A204.1 (cell line): ENCODE results near the gene PRSS12.
"Not testable (repeated sequence)": the region's sequence is repeated elsewhere in the genome, so short reads cannot be mapped to it uniquely, and the experiment has no call there.

Experiments used
- FAIRE-seq: peaks from 2 replicates; lab custom pipeline; 2012; peaks lifted over from hg19 to GRCh38; lab: Jason Lieb, UNC

PRSS12 gene, protein sequence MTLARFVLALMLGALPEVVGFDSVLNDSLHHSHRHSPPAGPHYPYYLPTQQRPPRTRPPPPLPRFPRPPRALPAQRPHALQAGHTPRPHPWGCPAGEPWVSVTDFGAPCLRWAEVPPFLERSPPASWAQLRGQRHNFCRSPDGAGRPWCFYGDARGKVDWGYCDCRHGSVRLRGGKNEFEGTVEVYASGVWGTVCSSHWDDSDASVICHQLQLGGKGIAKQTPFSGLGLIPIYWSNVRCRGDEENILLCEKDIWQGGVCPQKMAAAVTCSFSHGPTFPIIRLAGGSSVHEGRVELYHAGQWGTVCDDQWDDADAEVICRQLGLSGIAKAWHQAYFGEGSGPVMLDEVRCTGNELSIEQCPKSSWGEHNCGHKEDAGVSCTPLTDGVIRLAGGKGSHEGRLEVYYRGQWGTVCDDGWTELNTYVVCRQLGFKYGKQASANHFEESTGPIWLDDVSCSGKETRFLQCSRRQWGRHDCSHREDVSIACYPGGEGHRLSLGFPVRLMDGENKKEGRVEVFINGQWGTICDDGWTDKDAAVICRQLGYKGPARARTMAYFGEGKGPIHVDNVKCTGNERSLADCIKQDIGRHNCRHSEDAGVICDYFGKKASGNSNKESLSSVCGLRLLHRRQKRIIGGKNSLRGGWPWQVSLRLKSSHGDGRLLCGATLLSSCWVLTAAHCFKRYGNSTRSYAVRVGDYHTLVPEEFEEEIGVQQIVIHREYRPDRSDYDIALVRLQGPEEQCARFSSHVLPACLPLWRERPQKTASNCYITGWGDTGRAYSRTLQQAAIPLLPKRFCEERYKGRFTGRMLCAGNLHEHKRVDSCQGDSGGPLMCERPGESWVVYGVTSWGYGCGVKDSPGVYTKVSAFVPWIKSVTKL

DNA sequence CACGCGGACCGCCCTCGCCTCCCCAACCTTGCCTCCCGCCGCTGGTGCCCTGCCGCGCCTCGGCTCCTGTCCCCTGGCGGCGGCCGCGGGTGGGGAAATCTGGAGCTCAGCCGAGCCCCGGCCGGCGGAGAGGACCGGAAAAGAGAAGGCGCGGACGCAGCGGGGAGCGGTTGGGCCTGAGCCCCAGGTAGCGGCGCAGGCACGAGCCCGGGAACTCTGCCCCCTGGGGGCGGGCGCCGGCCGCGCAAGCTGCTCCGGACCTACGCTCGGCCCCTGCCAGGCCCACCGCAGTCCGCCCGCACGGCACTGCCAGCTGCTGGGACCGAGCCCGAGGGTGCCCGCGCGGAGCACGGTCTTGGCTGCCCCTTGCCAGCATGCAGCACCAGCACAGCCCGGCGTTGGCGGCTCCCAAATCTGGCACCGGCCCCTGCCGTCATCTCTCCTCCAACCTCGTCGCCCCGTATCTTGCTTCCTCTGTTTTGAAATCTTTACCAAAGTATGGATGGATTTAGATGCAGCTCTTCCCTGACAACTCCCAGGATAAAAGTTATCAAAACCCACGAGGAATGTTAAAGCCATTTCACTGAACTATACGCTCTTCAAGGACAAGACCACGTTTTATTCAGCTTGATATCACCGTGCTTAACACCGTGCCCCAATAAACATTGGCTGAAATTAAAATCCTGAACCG, at the start of gene PRSS12:
Gene PRSS12 (minus strand): TSS at position 161 of the 691 bp plus-strand sequence. CDS start 283 bp downstream, outside the sequence.
- FAIRE-seq = no peak

DNA sequence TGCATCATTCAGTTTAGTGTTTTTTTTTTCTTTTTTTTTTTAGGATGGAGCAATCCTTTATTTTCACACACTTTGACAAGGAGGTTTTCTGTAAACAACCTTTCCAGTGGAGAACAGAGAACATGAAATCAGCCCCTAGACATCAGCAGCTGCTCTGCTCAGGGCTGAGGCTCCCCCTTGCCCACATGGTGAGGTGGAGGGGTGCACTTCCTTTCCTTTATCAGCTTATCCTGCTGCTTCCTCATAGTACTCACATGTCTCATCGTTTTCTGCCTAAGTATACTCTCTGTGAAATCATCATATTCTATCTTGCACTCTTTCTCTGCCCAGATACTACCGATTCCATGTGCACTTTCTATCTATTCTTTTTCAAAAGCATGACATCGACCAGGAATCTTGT, 47.6 kb upstream of the PRSS12 start:
- FAIRE-seq = no peak

DNA sequence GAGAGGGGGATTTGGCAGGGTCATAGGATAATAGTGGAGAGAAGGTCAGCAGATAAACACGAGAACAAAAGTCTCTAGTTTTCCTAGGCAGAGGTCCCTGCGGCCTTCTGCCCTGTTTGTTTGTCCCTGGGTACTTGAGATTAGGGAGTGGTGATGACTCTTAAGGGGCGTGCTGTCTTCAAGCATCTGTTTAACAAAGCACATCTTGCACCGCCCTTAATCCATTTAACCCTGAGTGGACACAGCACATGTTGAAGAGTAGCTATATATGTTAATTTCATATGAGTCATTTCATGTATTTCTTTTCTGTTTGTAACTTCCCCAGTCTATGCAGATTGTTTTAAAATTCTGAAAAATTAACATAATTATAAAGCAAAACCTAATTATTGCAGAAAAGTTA, 47.1 kb upstream of the PRSS12 start:
- FAIRE-seq = peak; percentile 49

DNA sequence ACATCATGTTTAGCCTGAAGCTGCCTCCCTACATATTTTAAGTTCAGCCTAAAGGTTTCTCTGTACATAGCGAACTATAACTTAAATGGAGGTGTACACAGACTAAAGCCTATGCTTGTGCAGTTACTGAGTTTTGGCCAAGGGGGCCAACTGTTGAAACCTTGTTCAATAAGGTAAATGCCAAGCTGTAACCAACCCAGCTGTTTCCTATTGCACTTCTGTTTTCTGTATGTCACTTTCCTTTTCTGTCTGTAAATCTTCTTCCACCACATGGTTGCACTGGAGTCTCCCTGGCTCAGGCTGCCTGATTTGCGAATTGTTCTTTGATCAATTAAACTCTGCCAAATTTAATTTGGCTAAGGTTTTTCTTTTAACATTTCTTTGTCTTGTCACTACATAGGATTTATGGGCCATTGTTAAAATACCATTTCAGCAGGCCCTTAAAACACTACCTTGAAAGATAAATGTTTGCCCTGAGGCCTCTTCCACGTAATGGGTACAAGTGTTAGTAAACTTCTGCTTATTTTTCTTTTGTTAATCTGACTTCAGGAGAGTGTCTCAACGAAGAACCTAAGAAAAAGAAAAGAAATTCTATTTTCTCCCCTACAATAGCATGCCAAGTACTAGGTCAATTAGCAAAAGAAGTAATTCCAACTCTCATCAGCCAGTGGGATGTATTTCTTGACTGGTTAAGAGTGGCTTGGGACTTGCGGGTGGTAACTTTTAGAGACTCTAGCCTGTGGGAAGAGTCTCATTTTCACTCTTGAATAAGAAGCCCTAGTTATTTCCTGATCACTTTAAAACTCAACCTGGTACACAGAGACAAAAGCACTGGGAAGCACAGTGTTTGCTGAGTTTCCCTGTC, 45.7 kb upstream of the PRSS12 start:
- no peak for FAIRE-seq

DNA sequence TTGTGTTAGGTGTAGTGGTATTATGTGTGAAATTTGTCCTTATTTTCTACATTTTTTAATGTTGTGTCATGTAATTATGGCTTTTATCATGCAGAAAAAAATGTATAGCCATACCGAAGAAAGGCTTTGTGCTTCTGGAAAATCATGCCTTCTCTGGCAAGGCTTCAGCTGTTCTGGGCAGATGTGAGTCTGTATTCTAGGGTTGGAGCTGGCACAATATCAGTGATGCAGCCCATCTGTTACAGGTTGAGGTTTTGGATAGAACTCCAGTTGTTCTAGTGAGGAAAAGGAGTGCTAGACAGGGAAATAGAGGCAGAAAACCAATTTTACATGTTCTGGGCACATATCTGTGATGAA, 44.8 kb upstream of the PRSS12 start:
- FAIRE-seq = no peak

DNA sequence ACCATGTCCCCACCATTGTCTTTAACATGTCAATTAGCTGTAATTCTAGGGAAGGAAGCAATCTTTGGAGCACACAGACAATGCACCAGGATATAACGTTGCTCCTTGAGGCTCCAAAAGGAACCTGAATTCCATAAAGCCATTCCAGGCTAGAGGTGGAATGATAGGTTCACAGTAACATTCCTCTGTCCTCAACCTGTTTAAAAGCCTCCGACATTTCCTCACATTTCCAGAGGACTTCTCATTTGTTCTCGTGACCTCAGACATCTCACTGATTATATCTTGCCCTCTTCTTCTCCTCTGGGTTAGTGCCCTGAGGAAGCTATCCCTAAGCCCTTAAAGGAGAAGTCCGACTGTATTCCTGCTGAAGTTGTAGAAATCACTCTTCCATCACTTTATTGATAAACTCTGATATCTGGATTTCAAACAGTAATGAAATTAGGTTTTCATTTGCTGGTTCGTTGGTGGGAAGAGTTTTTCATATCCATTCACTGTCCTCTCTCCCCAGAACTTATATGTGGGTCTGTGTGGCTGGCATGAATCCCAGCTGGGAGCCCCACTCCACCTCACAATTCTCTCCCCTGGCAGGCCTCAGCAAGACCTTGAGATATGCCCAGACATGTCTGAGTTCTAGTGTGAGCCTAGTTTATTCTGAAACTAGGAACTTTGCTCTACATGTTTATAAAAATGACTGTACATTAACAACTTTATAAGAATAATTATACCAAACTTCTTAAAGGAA, 44.2 kb upstream of the PRSS12 start:
- no peak for FAIRE-seq

DNA sequence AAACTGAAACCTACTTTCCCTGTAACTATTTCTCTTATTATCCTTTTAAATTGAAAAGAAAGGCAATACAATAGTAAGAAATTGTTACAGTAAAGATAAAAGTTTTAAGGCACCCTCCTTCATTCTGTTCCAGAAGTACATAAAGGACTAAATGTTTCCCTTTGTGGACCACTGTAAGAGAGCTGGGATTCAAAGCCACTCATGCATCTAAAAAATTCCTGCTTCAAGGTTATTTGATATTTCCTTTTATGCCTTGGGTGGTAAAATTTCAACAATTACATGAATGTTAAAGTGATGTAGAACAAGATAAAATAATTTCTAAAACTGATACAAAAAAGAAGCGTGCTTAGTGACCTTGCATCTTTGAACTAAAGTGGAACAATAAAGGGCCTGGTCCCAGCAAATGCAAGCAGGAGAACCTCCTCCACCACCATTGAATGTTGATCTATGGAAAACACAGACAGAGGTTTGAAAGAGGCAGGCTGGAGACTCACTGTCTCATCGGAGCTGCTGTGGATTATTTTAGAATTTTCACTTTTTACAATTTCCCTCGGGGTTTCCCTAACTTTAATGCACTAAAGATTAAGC, 42.3 kb upstream of the PRSS12 start:
- FAIRE-seq = no peak

DNA sequence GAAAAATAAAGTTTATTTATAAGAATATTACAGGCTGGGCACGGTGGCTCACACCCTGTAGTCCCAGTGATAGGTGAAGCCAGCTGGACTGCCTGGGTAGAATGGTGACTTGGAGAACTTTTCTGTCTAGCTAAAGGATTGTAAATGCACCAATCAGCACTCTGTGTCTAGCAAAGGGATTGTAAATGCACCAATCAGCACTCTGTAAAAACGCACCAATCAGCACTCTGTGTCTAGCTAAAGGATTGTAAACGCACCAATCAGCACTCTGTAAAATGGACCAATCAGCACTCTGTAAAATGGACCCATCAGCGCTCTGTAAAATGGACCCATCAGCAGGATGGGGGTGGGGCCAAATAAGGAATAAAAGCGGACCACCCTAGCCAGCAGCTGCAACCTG, 39.7 kb upstream of the PRSS12 start:
- FAIRE-seq = not testable (repeated sequence)

DNA sequence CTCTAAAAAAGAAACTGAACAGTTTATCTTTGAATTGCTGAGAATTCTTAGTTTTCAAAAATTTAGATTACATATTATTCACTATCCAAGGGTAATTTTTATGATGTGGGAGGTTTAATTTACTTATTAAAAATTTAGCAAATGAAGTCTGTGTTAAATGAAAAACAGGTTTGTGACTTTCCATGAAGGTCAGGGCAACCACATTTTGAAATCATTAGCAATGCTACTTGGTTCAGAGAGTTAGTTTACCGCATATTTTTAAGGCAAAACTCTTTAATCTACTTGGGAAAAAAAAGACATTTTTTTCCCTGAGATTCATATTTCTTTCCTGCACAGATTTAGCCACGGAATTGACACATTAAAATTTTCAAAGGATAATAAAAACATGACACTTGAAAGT, 37.3 kb upstream of the PRSS12 start:
- no peak for FAIRE-seq

DNA sequence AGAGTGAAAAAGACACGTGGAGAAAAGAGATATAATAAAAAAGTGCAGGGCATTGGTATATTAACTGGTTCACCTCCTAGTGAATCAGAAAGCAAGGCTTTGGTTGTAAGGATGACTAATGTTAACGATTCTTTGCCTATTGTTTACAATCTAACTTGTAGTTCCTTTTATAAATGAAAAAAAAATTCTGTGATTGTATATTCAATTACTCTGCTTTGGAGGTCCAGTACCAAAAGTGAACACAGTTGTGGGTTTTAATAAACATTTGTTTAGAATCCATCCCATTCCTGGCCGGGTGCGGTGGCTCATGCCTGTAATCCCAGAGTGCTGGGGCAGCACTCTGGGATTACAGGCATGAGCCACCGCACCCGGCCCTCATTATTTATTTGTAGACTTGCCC, 36.9 kb upstream of the PRSS12 start:
- FAIRE-seq = no peak

DNA sequence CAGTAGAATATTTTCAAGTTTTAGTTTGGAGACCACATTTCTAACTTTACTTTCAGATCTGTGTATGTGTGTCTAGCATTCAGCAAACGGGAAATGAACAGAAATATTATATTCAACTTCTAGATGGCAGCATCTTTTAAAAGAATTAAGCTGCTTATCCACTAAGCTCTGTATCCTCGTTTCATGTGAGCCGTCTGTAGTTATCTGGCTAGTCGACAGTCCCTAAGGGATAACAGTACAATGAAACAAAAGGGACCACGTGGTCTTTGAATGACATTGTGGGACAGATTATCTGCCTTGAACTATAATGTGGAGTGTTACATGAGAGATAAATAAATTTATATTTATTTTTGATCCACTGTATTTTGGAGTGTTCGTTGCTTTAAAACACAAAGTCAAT, 35.8 kb upstream of the PRSS12 start:
- FAIRE-seq = no peak

DNA sequence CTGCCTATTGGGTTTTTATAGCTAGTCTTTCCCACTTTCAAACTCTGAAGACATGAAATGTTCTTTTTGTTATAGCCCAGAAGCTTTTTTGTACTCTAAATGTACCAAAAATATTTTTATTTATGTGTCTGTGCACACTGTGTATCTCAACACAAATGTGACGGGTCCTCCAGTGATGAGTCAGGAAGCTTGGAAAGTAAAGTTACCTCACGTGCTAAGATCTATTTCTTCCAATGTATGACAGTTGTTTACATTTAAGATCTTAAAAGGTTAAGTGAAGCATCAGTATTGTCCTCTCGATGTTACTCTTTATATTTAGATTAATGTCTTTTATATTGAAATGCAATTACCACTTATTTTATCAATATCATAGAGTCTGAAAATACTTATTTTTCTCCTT, 29.1 kb upstream of the PRSS12 start:
- FAIRE-seq = no peak

DNA sequence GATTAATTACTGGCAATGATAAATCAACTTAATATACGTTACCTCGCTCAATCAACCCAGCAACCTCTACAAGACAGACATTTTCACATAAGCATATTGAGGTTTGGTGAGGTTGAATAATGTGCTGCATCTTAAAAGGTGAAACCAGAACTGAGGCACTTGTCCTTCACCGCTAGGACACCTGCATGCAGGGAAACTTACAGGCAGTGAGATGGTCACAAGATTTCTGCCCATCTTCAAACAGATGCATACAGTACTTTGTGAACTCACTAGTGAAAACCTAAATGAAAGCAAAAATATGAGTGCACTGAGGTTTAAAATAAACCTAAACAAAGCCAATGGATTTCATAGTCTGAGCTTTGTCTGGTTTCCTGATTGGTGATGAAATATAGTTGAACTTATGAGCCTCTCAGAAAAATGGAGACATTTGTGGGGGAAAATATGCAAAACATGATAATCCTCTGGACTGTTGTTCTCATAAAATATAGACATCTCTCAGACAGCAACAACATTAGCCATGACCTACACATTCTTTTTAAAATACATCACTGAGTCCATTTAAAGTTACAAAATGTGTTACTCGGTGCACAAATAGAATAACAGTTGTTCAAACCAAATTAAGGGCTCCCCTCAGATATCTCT, 20.9 kb upstream of the PRSS12 start:
- no peak for FAIRE-seq

DNA sequence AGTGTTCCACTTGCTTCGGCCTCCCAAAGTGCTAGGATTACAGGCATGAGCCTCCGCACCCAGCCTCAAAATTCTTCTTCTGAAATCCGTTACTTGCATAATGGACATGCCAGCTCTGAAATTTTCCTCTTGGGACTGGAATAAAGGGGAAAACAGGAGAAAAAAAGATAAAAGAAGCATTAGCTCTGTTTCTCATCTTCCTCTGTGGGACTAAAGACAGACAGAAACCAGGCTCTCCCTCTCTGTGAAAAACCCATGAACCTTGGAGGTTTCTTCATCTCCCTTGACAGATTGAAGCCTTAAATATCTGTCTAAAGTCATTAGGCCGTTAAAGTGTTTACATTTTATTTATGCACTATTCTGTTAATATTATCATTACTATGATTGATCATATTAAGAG, 19.4 kb upstream of the PRSS12 start:
- no peak for FAIRE-seq

DNA sequence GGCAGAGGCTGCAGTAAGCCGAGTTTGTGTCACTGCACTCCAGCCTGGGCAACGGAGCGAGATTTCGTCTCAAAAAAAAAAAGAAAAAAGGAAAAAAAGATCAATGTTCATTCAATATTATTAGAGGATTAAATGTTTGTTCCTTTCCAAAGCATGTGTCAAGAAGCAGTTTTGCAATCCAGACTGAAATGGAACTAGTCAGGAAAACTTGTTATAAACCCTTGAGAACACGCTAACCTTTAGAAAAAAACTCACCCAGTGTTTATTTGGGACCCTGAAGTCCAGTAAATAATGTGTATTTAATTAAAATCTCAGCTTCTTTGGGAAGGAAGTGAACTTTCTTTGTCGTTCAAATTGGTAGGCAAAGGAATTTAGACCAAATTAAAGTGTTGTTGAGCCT, 16.4 kb upstream of the PRSS12 start:
- FAIRE-seq = no peak

DNA sequence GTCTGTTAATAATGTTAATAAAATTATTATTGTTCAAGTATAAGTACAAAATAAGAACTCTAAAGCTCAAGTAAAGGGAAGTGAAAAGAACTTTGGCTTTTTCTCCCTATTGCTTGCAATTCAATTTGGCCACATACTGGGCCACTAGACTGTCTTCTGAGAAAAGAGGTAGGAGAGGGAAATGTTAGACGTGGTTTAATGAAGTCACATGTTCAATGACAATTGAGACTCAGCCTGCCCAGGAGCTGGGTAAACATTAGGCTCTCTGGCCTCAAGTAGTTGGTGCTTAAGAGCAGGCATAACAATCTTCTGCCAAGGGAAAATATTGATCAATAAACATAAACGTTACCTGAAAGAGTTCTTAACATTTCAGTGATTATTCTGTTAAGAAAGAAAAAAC, 15.1 kb upstream of the PRSS12 start:
- FAIRE-seq = no peak

DNA sequence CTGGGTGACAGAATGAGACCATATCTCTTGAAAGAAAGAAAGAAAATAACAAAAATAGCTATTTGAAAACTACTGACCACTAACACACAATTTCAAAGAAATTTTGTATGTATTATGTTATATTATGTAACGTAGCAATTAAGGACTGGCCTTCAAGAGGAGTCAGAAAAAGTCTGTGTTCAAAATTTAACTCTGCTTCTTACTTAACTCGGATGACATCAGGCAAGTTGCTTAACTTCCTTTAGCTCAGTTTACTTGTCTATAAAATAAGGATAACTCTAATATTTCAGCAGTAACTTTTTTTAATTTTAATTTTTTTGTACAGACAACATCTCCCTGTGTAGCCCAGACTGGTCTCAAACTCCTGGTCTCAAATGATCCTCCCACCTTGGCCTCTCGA, 14.6 kb upstream of the PRSS12 start:
- FAIRE-seq = no peak

DNA sequence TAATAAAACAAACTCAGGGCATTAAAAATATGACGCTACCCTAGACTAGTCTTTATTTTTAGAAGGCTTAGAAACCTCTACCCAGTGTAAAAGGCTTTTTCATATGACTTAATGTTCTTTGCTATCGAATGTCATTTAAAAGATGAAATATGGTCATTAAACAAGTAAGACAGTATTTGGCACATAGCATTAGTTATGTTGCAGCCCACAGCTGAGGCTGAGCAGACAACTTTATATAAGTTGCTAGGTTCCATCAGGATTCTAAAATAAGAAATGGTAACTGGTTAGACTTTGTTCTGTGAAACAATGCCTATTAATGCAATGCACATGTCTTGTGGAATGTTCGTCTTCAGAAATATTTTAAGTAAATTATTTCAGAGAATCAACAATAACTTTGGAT, 10.4 kb upstream of the PRSS12 start:
- no peak for FAIRE-seq

DNA sequence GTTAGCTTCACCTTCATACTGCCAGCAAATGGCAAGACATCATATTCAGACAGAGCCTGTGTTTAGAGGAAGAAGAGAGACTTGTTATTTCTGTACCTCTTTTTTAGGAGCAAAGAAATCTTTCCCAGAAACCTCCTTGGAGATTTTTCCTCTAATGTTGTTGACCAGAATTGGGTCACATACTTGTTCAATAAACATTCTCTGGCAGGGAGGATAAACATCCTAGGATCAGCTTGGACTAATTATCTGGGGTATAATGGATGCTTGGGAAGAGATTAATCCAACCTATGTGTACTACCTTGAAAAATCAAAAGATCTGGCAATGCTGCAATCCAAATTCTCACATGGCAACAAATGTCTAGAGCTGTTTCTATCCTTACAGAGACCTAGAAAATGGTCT, 8.4 kb upstream of the PRSS12 start:
- FAIRE-seq = no peak

DNA sequence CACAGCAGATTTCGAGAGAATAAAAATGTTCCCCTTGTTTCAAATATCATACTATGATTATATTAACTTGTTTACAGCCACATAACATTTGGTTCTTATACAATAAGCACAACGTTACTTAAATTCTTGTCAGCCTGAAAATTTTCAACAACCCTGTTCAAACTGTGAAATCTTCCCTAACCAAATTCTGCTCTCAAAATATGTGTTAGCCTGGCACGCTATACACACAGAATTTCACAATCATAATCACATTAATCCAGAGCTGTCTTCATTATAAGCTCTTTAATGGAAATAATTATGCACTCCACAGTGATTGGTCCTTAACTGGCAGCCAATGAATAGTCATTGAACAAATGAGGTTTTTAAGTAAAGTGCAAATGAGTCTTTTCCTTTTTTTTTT, 7.3 kb upstream of the PRSS12 start:
- FAIRE-seq = no peak
